ACHN (cell line): ENCODE results near the gene MRPS21.
"Not testable (repeated sequence)": the region's sequence is repeated elsewhere in the genome, so short reads cannot be mapped to it uniquely, and the experiment has no call there.

ENCODE experiments used
- DNase-seq: peaks from one replicate; pipeline ENCODE4 v3.0.0-alpha.2; 2015
- in situ Hi-C: cut with HindIII; loops from 2 replicates; pipeline ENCODE4 v1.10.0; 2017; ENCODE audit warnings: low sequenced_read_pairs, low pct_ligation_motif_present, low pct_unique_long_range_greater_than_20kb

MRPS21 gene

DNA sequence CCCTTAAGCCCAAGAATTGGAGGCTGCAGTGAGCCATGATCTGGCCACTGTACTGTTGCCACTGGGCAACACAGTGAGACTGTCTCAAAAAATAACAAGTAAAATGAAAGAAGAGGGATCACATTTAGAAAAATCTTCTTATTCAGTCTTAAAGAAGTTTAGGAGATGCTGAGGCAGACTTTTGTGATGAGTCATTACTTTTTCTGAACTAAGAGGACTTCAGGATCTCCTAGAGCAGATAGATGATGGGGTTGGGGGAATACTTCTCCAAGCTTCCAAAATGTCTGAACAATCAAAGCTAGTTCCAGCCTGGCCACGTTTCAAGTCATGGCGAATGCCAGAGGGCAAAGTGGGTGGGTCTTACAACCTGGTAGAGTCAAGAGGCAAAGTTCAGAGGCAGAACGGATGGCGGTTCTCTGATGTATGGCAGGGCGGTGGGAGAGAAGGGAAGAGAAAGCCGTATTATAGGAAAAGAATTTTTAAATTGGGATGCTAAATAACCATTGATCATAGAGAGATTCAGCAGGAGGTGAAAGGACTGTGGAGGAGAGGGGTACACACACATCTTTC is 13.4 kb upstream of the MRPS21 start:
- no peak for DNase-seq
- in situ Hi-C loops: no loop called here

GRCh38 chr1:150281221-150281757 is 12.4 kb upstream of the MRPS21 start:
- DNase-seq: peak; percentile 82
- in situ Hi-C loops: no loop called here

GRCh38 chr1:150281758-150282557 is 11.7 kb upstream of the MRPS21 start, which contains the start of gene CIART:
TSS of gene CIART (plus strand) at chr1:150282554. CDS start at chr1:150283268, 714 bp downstream.
- peak; percentile 99 for DNase-seq
- in situ Hi-C loops: no loop called here

- in situ Hi-C loops: no loop called here
- DNase-seq: no peak
These were observed 11.1 kb upstream of the MRPS21 start for GRCh38 chr1:150282558-150282958.

DNA sequence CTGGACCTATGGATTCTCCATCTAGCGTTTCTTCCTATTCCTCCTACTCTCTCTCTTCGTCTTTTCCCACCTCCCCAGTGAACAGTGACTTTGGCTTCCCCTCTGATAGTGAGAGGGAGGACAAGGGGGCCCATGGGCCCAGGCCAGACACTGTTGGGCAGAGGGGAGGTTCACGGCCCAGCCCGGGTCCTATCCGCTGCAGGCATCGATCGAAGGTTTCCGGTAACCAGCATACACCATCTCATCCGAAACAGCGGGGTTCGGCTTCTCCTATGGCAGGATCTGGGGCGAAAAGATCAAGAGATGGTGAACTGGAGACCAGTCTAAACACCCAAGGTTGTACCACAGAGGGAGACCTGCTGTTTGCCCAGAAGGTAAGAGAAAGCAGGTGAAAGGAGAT is 10.4 kb upstream of the MRPS21 start:
- in situ Hi-C loops: no loop called here
- no peak for DNase-seq

DNA sequence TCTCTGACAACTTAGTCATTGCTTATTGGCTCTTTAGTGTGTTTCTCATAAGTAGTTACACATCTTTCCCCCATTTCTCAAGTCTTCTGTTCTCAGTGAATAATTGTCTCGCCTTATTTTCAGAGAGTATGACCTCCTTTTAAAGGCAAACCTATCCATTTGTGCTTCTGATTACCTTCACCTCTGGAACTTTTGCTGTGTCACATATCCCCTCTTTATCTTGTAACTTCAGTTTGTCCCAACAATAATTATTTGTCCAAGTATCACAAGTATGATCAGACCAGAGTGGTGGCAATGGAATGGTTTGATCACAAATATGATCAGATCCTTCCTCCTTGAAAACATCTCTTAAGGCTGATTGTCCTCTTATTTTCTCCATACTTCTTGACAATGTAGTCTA is 5.3 kb upstream of the MRPS21 start:
- in situ Hi-C loops: no loop called here
- DNase-seq: no peak

DNA sequence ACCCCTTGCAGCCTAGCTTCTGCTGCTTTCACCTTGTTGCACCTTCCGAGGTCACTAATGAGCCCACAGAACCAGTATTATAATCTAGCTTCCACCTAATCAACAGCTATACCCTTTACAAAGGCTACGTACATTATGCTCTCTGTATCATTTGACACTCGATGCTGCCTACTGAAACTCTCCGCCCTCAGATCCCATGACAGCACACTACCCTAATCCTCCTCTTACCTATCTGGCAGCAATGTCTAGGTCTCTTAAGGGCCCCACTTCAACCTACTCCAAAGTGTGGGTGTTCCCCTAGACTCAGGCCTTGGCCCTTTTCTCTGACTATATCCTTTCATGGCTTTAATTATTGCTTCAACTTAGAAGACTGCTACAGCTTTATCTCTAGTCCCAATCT is 4.8 kb upstream of the MRPS21 start:
- in situ Hi-C loops: no loop called here

GRCh38 chr1:150295476-150295875 is 1.8 kb downstream of the MRPS21 start:
- in situ Hi-C loops: no loop called here
- no peak for DNase-seq

More for the DNA sequence above, 4.8 kb upstream of the MRPS21 start:
- no peak for DNase-seq

GRCh38 chr1:150299716-150300115 is 6.1 kb downstream of the MRPS21 start:
- DNase-seq: no peak
- in situ Hi-C loops: no loop called here

- in situ Hi-C loops: no loop called here
- DNase-seq: no peak
These were observed 8.7 kb downstream of the MRPS21 start for GRCh38 chr1:150302338-150302737.

DNA sequence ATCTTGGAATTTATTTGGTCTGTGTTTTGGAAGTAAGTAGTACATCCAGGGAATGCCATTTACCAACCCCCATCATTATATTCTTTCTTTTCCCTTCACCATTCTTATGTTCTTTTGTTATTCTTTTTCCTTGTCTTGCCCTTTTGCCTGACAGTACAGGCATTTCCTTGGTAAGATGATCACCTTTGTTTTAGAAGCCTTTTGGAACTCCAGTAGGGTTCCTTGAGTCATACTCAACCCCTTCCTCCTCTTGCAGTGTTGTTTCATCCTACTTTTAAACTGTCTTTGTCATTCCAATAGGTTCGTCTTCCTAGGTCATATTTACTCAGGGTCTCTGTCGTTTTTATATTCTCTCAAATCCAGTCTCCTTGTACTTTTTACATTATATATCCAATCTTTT is 9.2 kb downstream of the MRPS21 start:
- in situ Hi-C loops: no loop called here
- no peak for DNase-seq

GRCh38 chr1:150308585-150308984 is 14.9 kb downstream of the MRPS21 start:
- DNase-seq, in situ Hi-C loops: not testable (repeated sequence)

DNA sequence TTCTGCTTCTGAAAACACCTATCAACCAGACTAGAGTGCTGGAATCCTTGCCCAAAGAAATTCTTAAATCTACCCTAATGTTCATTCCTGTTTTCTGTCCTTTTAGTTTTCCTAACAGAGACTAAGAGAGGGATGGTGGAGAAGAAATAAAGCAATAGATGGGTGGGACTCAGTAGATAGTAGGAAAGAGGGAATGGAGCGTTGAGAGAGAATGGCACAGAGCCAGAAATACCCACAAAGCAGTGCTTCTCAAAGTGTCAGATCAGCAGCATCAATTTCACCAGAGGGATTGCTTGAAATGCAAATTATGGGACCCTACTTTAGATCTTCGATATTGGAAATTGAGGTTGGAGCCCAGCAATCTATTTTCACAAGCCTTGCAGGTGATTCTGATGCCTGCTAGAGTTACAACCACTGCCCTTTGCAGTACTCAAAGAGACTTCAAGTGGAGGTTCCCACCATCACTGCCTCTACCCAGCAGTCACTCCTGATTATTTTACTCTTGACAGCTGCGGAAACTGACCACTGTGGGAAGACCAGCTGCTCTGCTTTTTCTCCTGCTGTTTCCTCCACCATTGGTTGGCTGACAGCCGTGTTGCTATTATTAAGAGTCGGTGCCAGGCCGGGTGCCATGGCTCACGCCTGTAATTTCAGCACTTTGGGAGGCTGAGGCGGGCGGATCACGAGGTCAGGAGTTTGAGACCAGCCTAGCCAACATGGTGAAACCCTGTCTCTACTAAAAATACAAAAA is 16.3 kb downstream of the MRPS21 start:
- no peak for DNase-seq
- in situ Hi-C loops: no loop called here

- no peak for DNase-seq
- in situ Hi-C loops: no loop called here
These were observed 18.1 kb downstream of the MRPS21 start for GRCh38 chr1:150311762-150312161.

GRCh38 chr1:150314691-150315090 is 21.0 kb downstream of the MRPS21 start:
- in situ Hi-C loops, DNase-seq: not testable (repeated sequence)

GRCh38 chr1:150320667-150320978 is 27.0 kb downstream of the MRPS21 start:
- in situ Hi-C loops: no loop called here
- no peak for DNase-seq

GRCh38 chr1:150321826-150322166 is 28.1 kb downstream of the MRPS21 start:
- no peak for DNase-seq
- in situ Hi-C loops: no loop called here

DNA sequence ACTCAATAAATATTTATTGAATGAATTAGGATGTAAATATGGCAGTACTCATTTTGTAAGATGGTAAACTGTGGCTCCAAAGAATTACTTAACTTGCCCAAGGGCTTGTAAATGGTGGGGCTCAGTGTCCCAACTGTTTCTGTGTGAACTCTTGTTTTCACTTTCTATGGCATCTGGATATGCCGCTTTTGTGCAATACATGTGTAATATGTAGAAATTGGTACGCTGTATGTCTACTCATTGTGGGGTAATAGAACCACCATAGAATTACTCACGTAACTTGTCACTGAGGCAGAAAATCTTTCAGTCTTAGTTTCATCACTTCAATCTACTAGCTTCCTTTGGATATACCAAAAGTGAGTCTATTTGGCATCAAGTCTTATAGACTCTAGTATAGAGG is 28.6 kb downstream of the MRPS21 start:
- no peak for DNase-seq
- in situ Hi-C loops: no loop called here

DNA sequence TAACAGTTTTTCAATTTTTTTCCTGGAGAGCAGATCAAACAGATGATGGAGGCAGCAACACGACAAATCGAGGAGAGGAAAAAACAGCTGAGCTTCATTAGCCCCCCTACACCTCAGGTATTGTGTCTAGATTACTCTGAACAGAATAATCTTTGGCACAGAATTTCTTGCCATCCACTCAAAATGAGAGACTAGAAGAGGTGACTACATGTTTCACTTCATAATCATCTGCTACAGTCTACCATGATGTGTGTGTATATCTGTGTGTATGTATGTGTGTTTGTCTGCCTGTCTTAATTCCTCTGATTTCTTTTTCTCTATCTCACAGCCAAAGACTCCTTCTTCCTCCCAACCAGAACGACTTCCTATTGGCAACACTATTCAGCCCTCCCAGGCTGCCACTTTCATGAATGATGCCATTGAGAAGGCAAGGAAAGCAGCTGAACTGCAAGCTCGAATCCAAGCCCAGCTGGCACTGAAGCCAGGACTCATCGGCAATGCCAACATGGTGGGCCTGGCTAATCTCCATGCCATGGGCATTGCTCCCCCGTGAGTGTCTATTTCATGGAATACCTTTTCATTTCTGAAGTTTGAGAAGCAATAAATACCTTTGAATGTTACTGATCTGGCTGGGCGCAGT is 39.1 kb downstream of the MRPS21 start:
- in situ Hi-C loops: no loop called here
- no peak for DNase-seq
